K562 (cell line): ENCODE data around the gene MSN. TPM values are rescaled to one million over a fixed set of nuclear protein-coding genes. Genes with fewer than 3 reads are reported as not detected.
A peak's percentile ranks its signal among the peaks of the same experiment; 100 is the strongest.

Experiments
- ARHGAP35 ChIP-seq: fragments of 450-650 bp; IDR thresholded peaks from 2 replicates; pipeline ENCODE4 v1.6.1; 2018; ENCODE audit not compliant: partially characterized antibody
- CBFA2T2 ChIP-seq: fragments of 450-650 bp; conservative IDR thresholded peaks from 2 replicates; pipeline ENCODE4 v1.6.1; 2017; ENCODE audit warnings: mild to moderate bottlenecking
- CBX1 ChIP-seq: sonication (generic); IDR thresholded peaks from 2 replicates; pipeline ENCODE4 v1.6.1; 2016; ENCODE audit warnings: antibody characterized with exemption, low read depth, mild to moderate bottlenecking
- ELF4 ChIP-seq: fragments of 450-650 bp; formaldehyde crosslinking; IDR thresholded peaks from 2 replicates; pipeline ENCODE4 v1.4.0; 2022; ENCODE audit warnings: missing genetic modification characterization
- HCFC1 ChIP-seq: IDR thresholded peaks from 2 replicates; pipeline ENCODE4 v1.6.1; 2012; ENCODE audit warnings: low read depth, low read length, improper control_type of control experiment
- JUN ChIP-seq, 2 experiments: sonication (generic) in 1 of 2; formaldehyde crosslinking in 1 of 2; IDR thresholded peaks; 2 replicates each; pipeline versions ENCODE4 v1.6.1 to v1.8.0; 2012 to 2022; ENCODE audit warnings: borderline replicate concordance in 2 of 2, mild to moderate bottlenecking in 2 of 2, improper control_type of control experiment in 1 of 2, low read depth in 1 of 2, low read length in 1 of 2, missing genetic modification reagents in 1 of 2
- KLF10 ChIP-seq: fragments of 250-450 bp; sonication (Bioruptor Pico); IDR thresholded peaks from 2 replicates; pipeline ENCODE4 v1.6.1; 2021; ENCODE audit warnings: matching md5 sums
- MTF1 ChIP-seq: fragments of 250-450 bp; sonication (Bioruptor Pico); IDR thresholded peaks from 2 replicates; pipeline ENCODE4 v1.9.0; 2021; ENCODE audit warnings: moderate library complexity, mild to moderate bottlenecking, inconsistent platforms, borderline replicate concordance
- SIX5 ChIP-seq, 2 experiments: IDR thresholded peaks; 2 replicates each; pipeline ENCODE4 v1.6.1; 2011; ENCODE audit warnings: low read length in 2 of 2, borderline replicate concordance in 1 of 2, low read depth in 1 of 2, mild to moderate bottlenecking in 1 of 2, moderate library complexity in 1 of 2; ENCODE audit not compliant: insufficient read depth in 1 of 2
- TEAD1 ChIP-seq, 2 experiments: fragments of 450-650 bp in 1 of 2; sonication (generic) in 1 of 2; formaldehyde crosslinking; IDR thresholded peaks; 2 replicates each; pipeline versions ENCODE4 v1.4.0 to v1.8.0; 2020 to 2022; ENCODE audit warnings: mild to moderate bottlenecking in 2 of 2, missing genetic modification reagents in 1 of 2
- ZBTB7A ChIP-seq: IDR thresholded peaks from 2 replicates; pipeline ENCODE4 v1.6.1; 2011; ENCODE audit warnings: low read depth, mild to moderate bottlenecking, low read length, moderate library complexity, borderline replicate concordance; ENCODE audit not compliant: control insufficient read depth
- ZFX ChIP-seq: sonication (generic); formaldehyde crosslinking; IDR thresholded peaks from 2 replicates; pipeline ENCODE4 v1.8.0; 2022; ENCODE audit warnings: mild to moderate bottlenecking, missing genetic modification reagents, moderate library complexity
- ZKSCAN3 ChIP-seq: fragments of 250-450 bp; sonication (Bioruptor Pico); IDR thresholded peaks from 2 replicates; pipeline ENCODE4 v1.4.0; 2020
- ZNF444 ChIP-seq: fragments of 250-450 bp; sonication (Bioruptor Pico); IDR thresholded peaks from 2 replicates; pipeline ENCODE4 v1.4.0; 2020; ENCODE audit warnings: mild to moderate bottlenecking, moderate library complexity
- ZNF583 ChIP-seq: fragments of 250-450 bp; sonication (Bioruptor Pico); IDR thresholded peaks from 2 replicates; pipeline ENCODE4 v1.4.0; 2020
- ZNF76 ChIP-seq: fragments of 250-450 bp; sonication (Bioruptor Pico); IDR thresholded peaks from 2 replicates; pipeline ENCODE4 v1.4.0; 2020; ENCODE audit warnings: mild to moderate bottlenecking, moderate library complexity, borderline replicate concordance
- polyA plus RNA-seq, 8 experiments: library from polyadenylated mRNA; depleted of rRNA in 4 of 8; stranded (reverse) in 5 of 8; unstranded in 3 of 8; fragments of >200 nt; fragmentation: Nextera tagmentation in 2 of 8; fragmentation: Illumina TruSeq in 1 of 8; extraction: Ambion mirVana in 2 of 8; extraction: Trizol in 1 of 8; gene quantifications; 2 replicates each; pipeline versions ENCODE4 v1.2.1 to v1.2.3, GENCODE V29; 2011 to 2014; ENCODE audit warnings: inconsistent platforms in 1 of 8, missing spikeins in 1 of 8
- total RNA-seq, 7 experiments: library from RNA; depleted of rRNA in 6 of 7; stranded (reverse); fragments of >200 nt in 6 of 7; fragmentation: Illumina TruSeq in 2 of 7; extraction: Trizol in 2 of 7; gene quantifications; 2 replicates each; pipeline versions ENCODE4 v1.2.1 to v1.2.3, GENCODE V29; 2011 to 2021; ENCODE audit warnings: low replicate concordance in 1 of 7
- TF ChIP-seq, protein P1 (sequence below), 2 experiments: fragments of 250-450 bp in 1 of 2; fragments of 450-650 bp in 1 of 2; sonication (Bioruptor Pico) in 1 of 2; IDR thresholded peaks; 2 replicates each; pipeline versions ENCODE4 v1.6.1 to v1.8.0; 2016 to 2021; ENCODE audit warnings: mild to moderate bottlenecking in 2 of 2, moderate library complexity in 2 of 2, missing compliant biosample characterization in 1 of 2, missing genetic modification characterization in 1 of 2
- TF ChIP-seq, protein P2 (sequence below), 2 experiments: fragments of 450-650 bp; IDR thresholded peaks; 2 replicates each; pipeline ENCODE4 v1.6.1; 2018; ENCODE audit warnings: mild to moderate bottlenecking in 2 of 2, low read depth in 1 of 2; ENCODE audit not compliant: partially characterized antibody in 2 of 2
- TF ChIP-seq, protein P3 (sequence below): fragments of 250-450 bp; sonication (Bioruptor Pico); IDR thresholded peaks from 2 replicates; pipeline ENCODE4 v1.8.0; 2021; ENCODE audit warnings: moderate library complexity, mild to moderate bottlenecking, inconsistent platforms
- TF ChIP-seq, protein P4 (sequence below): fragments of 450-650 bp; IDR thresholded peaks from 2 replicates; pipeline ENCODE4 v1.6.1; 2014; ENCODE audit warnings: low read depth, mild to moderate bottlenecking, moderate library complexity, borderline replicate concordance

MSN gene
- total and polyA plus RNA-seq, 9 of the 15 experiments (the other 6 are each of a cell fraction or from before 2014, with no cell fraction given): 128 to 486 (median 237) TPM

DNA sequence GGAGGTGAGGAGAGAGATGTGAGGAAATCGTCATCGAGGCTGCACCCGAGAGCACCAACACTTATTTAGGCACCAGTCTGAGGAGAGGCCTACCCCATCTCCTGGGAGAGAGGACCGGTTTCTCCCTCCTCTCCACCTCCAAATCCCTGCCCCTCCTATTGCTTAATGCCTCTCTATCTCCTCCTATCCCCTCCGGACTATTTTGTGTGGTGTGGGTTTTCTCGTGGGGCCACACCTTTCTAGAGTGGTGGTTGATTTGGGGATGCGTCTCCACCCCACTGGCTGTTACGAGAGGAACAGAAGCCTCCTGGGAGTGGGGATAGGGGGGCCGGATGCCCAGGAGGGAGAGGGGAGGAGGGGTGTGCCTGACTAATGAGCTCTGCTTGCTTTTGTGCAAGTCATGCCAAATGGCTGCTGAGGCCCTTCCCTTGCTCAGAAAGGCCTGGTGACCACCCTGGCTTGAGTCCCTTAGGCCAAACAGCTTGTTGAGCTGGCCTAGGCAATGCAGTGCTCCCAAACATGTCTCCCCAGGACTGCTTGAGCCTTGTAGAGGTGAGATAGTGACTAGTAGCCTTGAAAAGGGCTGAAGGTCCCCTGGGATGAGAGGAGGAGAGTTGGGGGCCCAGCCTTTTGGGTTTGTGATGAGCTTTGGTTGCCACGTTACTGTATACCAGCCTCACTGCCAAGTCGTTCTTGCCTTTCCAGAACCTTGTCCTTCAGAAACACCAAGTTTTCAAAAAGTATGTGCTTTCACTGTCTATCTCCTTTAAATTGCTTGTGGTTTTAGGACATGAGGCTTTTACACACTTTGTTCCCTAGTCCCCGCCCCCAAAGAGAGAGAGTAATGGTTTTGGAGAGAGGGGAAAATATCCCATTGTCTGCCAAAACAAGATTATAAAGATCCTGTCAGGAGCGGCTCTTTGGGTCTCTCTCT lies 1.2 kb downstream of the MSN start (continued):
- TF ChIP-seq, protein P1, sequence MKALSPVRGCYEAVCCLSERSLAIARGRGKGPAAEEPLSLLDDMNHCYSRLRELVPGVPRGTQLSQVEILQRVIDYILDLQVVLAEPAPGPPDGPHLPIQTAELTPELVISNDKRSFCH (CRISPR knock-in tag; IDR thresholded peaks at IDR 0.05): no peak
- TF ChIP-seq, protein P1 (tag; IDR thresholded peaks at IDR 0.05): 0 out of 2 replicates have a peak, but pooled peaks have one; percentile 35
- TF ChIP-seq MTF1 (CRISPR knock-in tag) (no peak), JUN (IDR thresholded peaks at IDR 0.05; ENCODE audit: borderline replicate concordance, low read depth, low read length) (no peak), JUN (CRISPR knock-in tag; IDR thresholded peaks at IDR 0.05; ENCODE audit: borderline replicate concordance) (no peak), SIX5 (IDR thresholded peaks at IDR 0.05; ENCODE audit: borderline replicate concordance in 1 of 2, insufficient read depth in 1 of 2, low read depth in 1 of 2, low read length in 2 of 2) (no peak), KLF10 (CRISPR knock-in tag) (no peak), ZBTB7A (peak; percentile 28; the same call in 1 of the 2 replicates), CBFA2T2 (no peak), ZKSCAN3 (CRISPR knock-in tag) (no peak), ELF4 (no peak), TEAD1 (CRISPR knock-in tag; IDR thresholded peaks at IDR 0.05) (no peak), ZNF76 (CRISPR knock-in tag) (no peak), ZFX (CRISPR knock-in tag) (peak; percentile 63), ZNF444 (CRISPR knock-in tag) (no peak), ARHGAP35 (no peak), CBX1 (no peak), HCFC1 (no peak), ZNF583 (no peak)
- TF ChIP-seq, protein P2, sequence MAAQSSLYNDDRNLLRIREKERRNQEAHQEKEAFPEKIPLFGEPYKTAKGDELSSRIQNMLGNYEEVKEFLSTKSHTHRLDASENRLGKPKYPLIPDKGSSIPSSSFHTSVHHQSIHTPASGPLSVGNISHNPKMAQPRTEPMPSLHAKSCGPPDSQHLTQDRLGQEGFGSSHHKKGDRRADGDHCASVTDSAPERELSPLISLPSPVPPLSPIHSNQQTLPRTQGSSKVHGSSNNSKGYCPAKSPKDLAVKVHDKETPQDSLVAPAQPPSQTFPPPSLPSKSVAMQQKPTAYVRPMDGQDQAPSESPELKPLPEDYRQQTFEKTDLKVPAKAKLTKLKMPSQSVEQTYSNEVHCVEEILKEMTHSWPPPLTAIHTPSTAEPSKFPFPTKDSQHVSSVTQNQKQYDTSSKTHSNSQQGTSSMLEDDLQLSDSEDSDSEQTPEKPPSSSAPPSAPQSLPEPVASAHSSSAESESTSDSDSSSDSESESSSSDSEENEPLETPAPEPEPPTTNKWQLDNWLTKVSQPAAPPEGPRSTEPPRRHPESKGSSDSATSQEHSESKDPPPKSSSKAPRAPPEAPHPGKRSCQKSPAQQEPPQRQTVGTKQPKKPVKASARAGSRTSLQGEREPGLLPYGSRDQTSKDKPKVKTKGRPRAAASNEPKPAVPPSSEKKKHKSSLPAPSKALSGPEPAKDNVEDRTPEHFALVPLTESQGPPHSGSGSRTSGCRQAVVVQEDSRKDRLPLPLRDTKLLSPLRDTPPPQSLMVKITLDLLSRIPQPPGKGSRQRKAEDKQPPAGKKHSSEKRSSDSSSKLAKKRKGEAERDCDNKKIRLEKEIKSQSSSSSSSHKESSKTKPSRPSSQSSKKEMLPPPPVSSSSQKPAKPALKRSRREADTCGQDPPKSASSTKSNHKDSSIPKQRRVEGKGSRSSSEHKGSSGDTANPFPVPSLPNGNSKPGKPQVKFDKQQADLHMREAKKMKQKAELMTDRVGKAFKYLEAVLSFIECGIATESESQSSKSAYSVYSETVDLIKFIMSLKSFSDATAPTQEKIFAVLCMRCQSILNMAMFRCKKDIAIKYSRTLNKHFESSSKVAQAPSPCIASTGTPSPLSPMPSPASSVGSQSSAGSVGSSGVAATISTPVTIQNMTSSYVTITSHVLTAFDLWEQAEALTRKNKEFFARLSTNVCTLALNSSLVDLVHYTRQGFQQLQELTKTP (IDR thresholded peaks at IDR 0.05; ENCODE audit: low read depth in 1 of 2, partially characterized antibody in 2 of 2): no peak
- TF ChIP-seq, protein P3, sequence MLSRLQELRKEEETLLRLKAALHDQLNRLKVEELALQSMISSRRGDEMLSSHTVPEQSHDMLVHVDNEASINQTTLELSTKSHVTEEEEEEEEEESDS (CRISPR knock-in tag): no peak
- TF ChIP-seq, protein P4, sequence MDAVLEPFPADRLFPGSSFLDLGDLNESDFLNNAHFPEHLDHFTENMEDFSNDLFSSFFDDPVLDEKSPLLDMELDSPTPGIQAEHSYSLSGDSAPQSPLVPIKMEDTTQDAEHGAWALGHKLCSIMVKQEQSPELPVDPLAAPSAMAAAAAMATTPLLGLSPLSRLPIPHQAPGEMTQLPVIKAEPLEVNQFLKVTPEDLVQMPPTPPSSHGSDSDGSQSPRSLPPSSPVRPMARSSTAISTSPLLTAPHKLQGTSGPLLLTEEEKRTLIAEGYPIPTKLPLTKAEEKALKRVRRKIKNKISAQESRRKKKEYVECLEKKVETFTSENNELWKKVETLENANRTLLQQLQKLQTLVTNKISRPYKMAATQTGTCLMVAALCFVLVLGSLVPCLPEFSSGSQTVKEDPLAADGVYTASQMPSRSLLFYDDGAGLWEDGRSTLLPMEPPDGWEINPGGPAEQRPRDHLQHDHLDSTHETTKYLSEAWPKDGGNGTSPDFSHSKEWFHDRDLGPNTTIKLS: no peak
